HepG2 (cell line): Measurements from ENCODE around the gene CNPY4. TPM values are rescaled to one million over a fixed set of nuclear protein-coding genes. Genes with fewer than 3 reads are reported as not detected.

Source experiments
- ATAC-seq: fragments of 200-7000 bp; cut with Tn5 transposase; 3 replicates; pipeline ENCODE4 v1.9.1; 2020; ENCODE audit warnings: mild to moderate bottlenecking, moderate library complexity
- BruUV-seq: library from RNA; stranded (reverse); fragments of 400-500 nt; replicated peaks from 2 replicates; lab custom pipeline; 2021; lab: Mats Ljungman, UMichigan
- CTCF ChIA-PET: fragments of 300-600 bp; formaldehyde crosslinking; extraction: SDS; loops from one replicate; lab custom pipeline; 2021; ENCODE audit warnings: low total read pairs, inconsistent platforms, low intra/inter-chr PET ratio; lab: Yijun Ruan, JAX
- POLR2A ChIA-PET: fragments of 350-600 bp; sonication (Branson Sonifier 250); formaldehyde crosslinking; loops from one replicate; lab custom pipeline; 2020; ENCODE audit warnings: antibody characterized with exemption, inconsistent platforms; lab: Yijun Ruan, JAX
- DNase-seq: peaks from one replicate; pipeline ENCODE4 v3.0.0-alpha.2; 2015; ENCODE audit warnings: low spot score
- FAIRE-seq: peaks from 3 replicates; lab custom pipeline; 2011; peaks lifted over from hg19 to GRCh38; lab: Jason Lieb, UNC
- H2AFZ ChIP-seq: one replicate; pipeline ENCODE4 v1.6.1; 2011; ENCODE audit warnings: low read length, inconsistent platforms
- H3K27ac ChIP-seq: fragments of 300-600 bp; 3 replicates; pipeline ENCODE4 v1.8.0; 2011; ENCODE audit warnings: mixed run types, mild to moderate bottlenecking, mixed read lengths, low read length, inconsistent platforms; ENCODE audit not compliant: insufficient read depth; ENCODE audit errors: extremely low read length
- H3K27me3 ChIP-seq, 2 experiments: fragments of 200-600 bp in 1 of 2; 2 replicates in 1 of 2; 3 replicates in 1 of 2; pipeline versions ENCODE4 v1.6.0 to v1.8.0; 2011; ENCODE audit warnings: low read length in 2 of 2, mild to moderate bottlenecking in 2 of 2, moderate library complexity in 2 of 2, inconsistent platforms in 1 of 2; ENCODE audit not compliant: insufficient read depth in 2 of 2, control insufficient read depth in 1 of 2
- H3K36me3 ChIP-seq, 2 experiments: fragments of 200-600 bp in 1 of 2; replicated peaks in 1 of 2; 2 replicates in 1 of 2; 3 replicates in 1 of 2; pipeline versions ENCODE4 v1.5.1 to v1.8.0; 2011; ENCODE audit warnings: low read length in 2 of 2, inconsistent platforms in 1 of 2; ENCODE audit not compliant: insufficient read depth in 2 of 2, control insufficient read depth in 1 of 2
- H3K4me1 ChIP-seq: 2 replicates; pipeline ENCODE4 v1.5.1; 2012; ENCODE audit warnings: low read length, inconsistent platforms; ENCODE audit not compliant: insufficient read depth
- H3K4me2 ChIP-seq: 2 replicates; pipeline ENCODE4 v1.6.0; 2011; ENCODE audit warnings: low read depth, low read length, inconsistent platforms
- H3K4me3 ChIP-seq, 3 experiments: fragments of 200-600 bp in 1 of 3; sonication (generic), shearing (Covaris generic) in 1 of 3; replicated peaks in 1 of 3; 2 replicates each; pipeline ENCODE4 v1.5.1; 2011 to 2016; ENCODE audit warnings: low read length in 3 of 3, inconsistent platforms in 2 of 3, low read depth in 2 of 3, mild to moderate bottlenecking in 2 of 3, control low read depth in 1 of 3, mixed read lengths in 1 of 3; ENCODE audit not compliant: insufficient read depth in 1 of 3
- H3K79me2 ChIP-seq: one replicate; pipeline ENCODE4 v1.6.1; 2011; ENCODE audit warnings: low read length, inconsistent platforms; ENCODE audit not compliant: insufficient read depth
- H3K9ac ChIP-seq: 2 replicates; pipeline ENCODE4 v1.6.0; 2011; ENCODE audit warnings: mild to moderate bottlenecking, low read depth, low read length, inconsistent platforms; ENCODE audit not compliant: insufficient read depth
- H3K9me3 ChIP-seq: 2 replicates; pipeline ENCODE4 v1.5.1; 2012; ENCODE audit warnings: mild to moderate bottlenecking, low read length
- H4K20me1 ChIP-seq: 2 replicates; pipeline ENCODE4 v1.6.0; 2011; ENCODE audit warnings: inconsistent platforms, mild to moderate bottlenecking, low read length, moderate library complexity; ENCODE audit not compliant: insufficient read depth
- ASH2L ChIP-seq: fragments of 300-600, 200-600 bp; sonication (generic); IDR thresholded peaks from 2 replicates; pipeline ENCODE4 v1.7.0; 2017; ENCODE audit warnings: low read depth, mild to moderate bottlenecking, moderate library complexity, mixed read lengths, low read length; ENCODE audit not compliant: insufficient read length
- FOSL2 ChIP-seq: sonication (generic); formaldehyde crosslinking; IDR thresholded peaks from 2 replicates; pipeline ENCODE4 v1.4.0; 2020; ENCODE audit warnings: missing genetic modification reagents
- HNF1A ChIP-seq, 2 experiments: sonication (generic) in 1 of 2; formaldehyde crosslinking in 1 of 2; IDR thresholded peaks; 2 replicates each; pipeline versions ENCODE4 v1.4.0 to v1.6.1; 2016 to 2020; ENCODE audit warnings: borderline replicate concordance in 1 of 2, low read depth in 1 of 2, mild to moderate bottlenecking in 1 of 2, missing genetic modification reagents in 1 of 2
- RFX3 ChIP-seq: IDR thresholded peaks from 2 replicates; pipeline ENCODE4 v1.6.1; 2016; ENCODE audit warnings: missing biosample characterization, missing genetic modification reagents
- SAP130 ChIP-seq: IDR thresholded peaks from 2 replicates; pipeline ENCODE4 v1.6.1; 2016; ENCODE audit warnings: low read depth
- ZBTB38 ChIP-seq: sonication (generic); formaldehyde crosslinking; IDR thresholded peaks from 2 replicates; pipeline ENCODE4 v1.5.1; 2020; ENCODE audit warnings: mild to moderate bottlenecking, missing genetic modification reagents
- ZBTB49 ChIP-seq: sonication (generic); formaldehyde crosslinking; IDR thresholded peaks from 2 replicates; pipeline ENCODE4 v1.4.0; 2020; ENCODE audit warnings: missing genetic modification reagents, borderline replicate concordance
- ZKSCAN8 ChIP-seq: IDR thresholded peaks from 2 replicates; pipeline ENCODE4 v1.6.1; 2016; ENCODE audit warnings: borderline replicate concordance, missing genetic modification reagents, missing compliant biosample characterization
- ZNF205 ChIP-seq: IDR thresholded peaks from 2 replicates; pipeline ENCODE4 v1.6.1; 2018; ENCODE audit warnings: missing biosample characterization, missing genetic modification reagents
- ZNF274 ChIP-seq: sonication (generic); formaldehyde crosslinking; IDR thresholded peaks from 2 replicates; pipeline ENCODE4 v1.5.1; 2020; ENCODE audit warnings: mild to moderate bottlenecking, missing genetic modification reagents
- ZNF326 ChIP-seq: sonication (generic); formaldehyde crosslinking; IDR thresholded peaks from 2 replicates; pipeline ENCODE4 v1.4.0; 2020; ENCODE audit warnings: missing genetic modification reagents, borderline replicate concordance
- ZNF331 ChIP-seq: sonication (generic); formaldehyde crosslinking; IDR thresholded peaks from 2 replicates; pipeline ENCODE4 v1.4.0; 2020; ENCODE audit warnings: missing genetic modification reagents
- ZNF414 ChIP-seq: sonication (generic); formaldehyde crosslinking; IDR thresholded peaks from 2 replicates; pipeline ENCODE4 v1.5.0; 2020; ENCODE audit warnings: missing genetic modification reagents
- ZNF660 ChIP-seq: sonication (generic); formaldehyde crosslinking; IDR thresholded peaks from 2 replicates; pipeline ENCODE4 v1.5.1; 2020; ENCODE audit warnings: mild to moderate bottlenecking, low read depth, missing genetic modification reagents, borderline replicate concordance
- ZSCAN9 ChIP-seq: IDR thresholded peaks from 2 replicates; pipeline ENCODE4 v1.6.1; 2016; ENCODE audit warnings: borderline replicate concordance
- WGBS: methylation state at CpG from one replicate; pipeline ENCODE4 v1.1.6; 2017; ENCODE audit warnings: low lambda C conversion rate; 5-methylcytosine and 5-hydroxymethylcytosine counted together
- in situ Hi-C: cut with HindIII; loops from 2 replicates; pipeline ENCODE4 v1.10.0; 2017; ENCODE audit warnings: low pct_unique_long_range_greater_than_20kb; ENCODE audit not compliant: extremely low pct_ligation_motif_present
- intact Hi-C: fragments of 100-400 bp; cut with micrococcal nuclease; formaldehyde crosslinking; loops from one replicate; pipeline ENCODE4 v1.10.0; 2022; ENCODE audit not compliant: unreplicated experiment
- polyA plus RNA-seq, 8 experiments: library from polyadenylated mRNA; depleted of rRNA in 3 of 8; stranded (reverse) in 7 of 8; unstranded in 1 of 8; fragments of >200 nt; fragmentation: Illumina TruSeq in 4 of 8; extraction: Trizol in 4 of 8; gene quantifications; 2 replicates each; pipeline versions ENCODE4 v1.2.1 to v1.2.3, GENCODE V29; 2011 to 2016; ENCODE audit warnings: low read depth in 4 of 8, missing spikeins in 1 of 8, mixed read lengths in 1 of 8; ENCODE audit not compliant: insufficient read depth in 1 of 8
- total RNA-seq, 5 experiments: library from RNA; depleted of rRNA; stranded (reverse); fragments of >200 nt; fragmentation: Illumina TruSeq; extraction: Trizol; gene quantifications; 2 replicates each; pipeline ENCODE4 v1.2.3, GENCODE V29; 2016; ENCODE audit warnings: low read depth in 1 of 5

The CNPY4 gene
- total and polyA plus RNA-seq, 2 of the 13 experiments (the other 11 are each of a cell fraction or from before 2014, with no cell fraction given): 6.2 to 12.7 TPM

GRCh38 chr7:100077205-100077604, 42.2 kb upstream of the CNPY4 start (continued):
- TF ChIP-seq ZBTB49 (CRISPR knock-in tag): no peak
- TF ChIP-seq SAP130 (CRISPR knock-in tag): peak; percentile 38; the same call in 1 of the 2 replicates

- DNase-seq (peak; percentile 96), ATAC-seq (peak; percentile 73), FAIRE-seq (peak; percentile 97)
- H3K4me1 ChIP-seq: peaks cover 49% of the 10 kb centered on the region
- peak overlapping the region; percentile 97 for H3K4me2 ChIP-seq
- ChIA-PET POLR2A (interaction anchor here (0.9 to 2.3 kb wide), 14 partner anchors 10 to 160 kb away, joined by 3 to 13 read pairs (median 4); partner anchors contain the start of genes AP4M1, GJC3, MBLAC1 and MCM7), CTCF (no interaction called here)
- 8% methylated on average over 7 of the region's 7 CpGs for WGBS
- H3K4me3 ChIP-seq: peak overlapping the region; percentile 91 to 99 (median 92); a peak in 5 of 6 replicates
- no peak overlapping the region for H2AFZ ChIP-seq
- in situ Hi-C loops: no loop called here
- H3K79me2 ChIP-seq: peaks cover 63% of the 10 kb centered on the region
- H4K20me1 ChIP-seq: peaks cover 36% of the 10 kb centered on the region
- intact Hi-C loops: no loop called here
- H3K9me3 ChIP-seq: no peaks in the 10 kb centered on the region
- no peaks in the 10 kb centered on the region; a peak in 1 of 5 replicates for H3K27me3 ChIP-seq
- no TSS peak for BruUV-seq
- peak overlapping the region; percentile 96 for H3K27ac ChIP-seq
- peaks cover 15 to 36% of the 10 kb centered on the region in 2 experiments for H3K36me3 ChIP-seq
- peak overlapping the region; percentile 99 for H3K9ac ChIP-seq
- TF ChIP-seq ZNF331 (CRISPR knock-in tag): peak; percentile 58; the same call in 1 of the 2 replicates
- no peak for TF ChIP-seq HNF1A (IDR thresholded peaks at IDR 0.05; ENCODE audit: low read depth)
- peak; percentile 62; the same call in 1 of the 2 replicates for TF ChIP-seq HNF1A (CRISPR knock-in tag; IDR thresholded peaks at IDR 0.05; ENCODE audit: borderline replicate concordance)
- TF ChIP-seq ZKSCAN8 (CRISPR knock-in tag): no peak
- TF ChIP-seq ZBTB38: 0 out of 2 replicates have a peak, but pooled peaks have one; percentile 27
- no peak for TF ChIP-seq ZNF660 (CRISPR knock-in tag)
- peak; percentile 64 for TF ChIP-seq ASH2L
- no peak for TF ChIP-seq ZNF326
- TF ChIP-seq FOSL2 (CRISPR knock-in tag): peak; percentile 25; the same call in 1 of the 2 replicates
- TF ChIP-seq ZNF205 (CRISPR knock-in tag): no peak
- TF ChIP-seq ZSCAN9 (CRISPR knock-in tag): no peak
- 0 out of 2 replicates have a peak, but pooled peaks have one; percentile 37 for TF ChIP-seq ZNF274
- no peak for TF ChIP-seq ZNF414 (CRISPR knock-in tag)
- TF ChIP-seq RFX3: no peak
These were observed 40.3 kb upstream of the CNPY4 start for GRCh38 chr7:100079024-100079560.
